IPS-18a (cell line): ENCODE measurements around the gene SDSL.

ENCODE experiments used
- H3K27ac ChIP-seq: one replicate; pipeline ENCODE4 v1.5.1; 2013; ENCODE audit warnings: low read length
- H3K27me3 ChIP-seq: one replicate; pipeline ENCODE4 v1.6.1; 2013; ENCODE audit warnings: mild to moderate bottlenecking, low read length; ENCODE audit not compliant: control insufficient read depth, insufficient read depth
- H3K36me3 ChIP-seq: one replicate; pipeline ENCODE4 v1.6.1; 2013; ENCODE audit warnings: low read depth, low read length; ENCODE audit not compliant: control insufficient read depth
- H3K4me1 ChIP-seq: one replicate; pipeline ENCODE4 v1.6.1; 2013; ENCODE audit warnings: low read depth, low read length; ENCODE audit not compliant: control insufficient read depth
- H3K4me3 ChIP-seq: one replicate; pipeline ENCODE4 v1.5.1; 2013; ENCODE audit warnings: low read length
- H3K9ac ChIP-seq: one replicate; pipeline ENCODE4 v1.6.1; 2013; ENCODE audit warnings: mild to moderate bottlenecking, low read length, moderate library complexity
- H3K9me3 ChIP-seq: one replicate; pipeline ENCODE4 v1.6.1; 2013; ENCODE audit warnings: low read depth, low read length; ENCODE audit not compliant: control insufficient read depth

SDSL gene

DNA sequence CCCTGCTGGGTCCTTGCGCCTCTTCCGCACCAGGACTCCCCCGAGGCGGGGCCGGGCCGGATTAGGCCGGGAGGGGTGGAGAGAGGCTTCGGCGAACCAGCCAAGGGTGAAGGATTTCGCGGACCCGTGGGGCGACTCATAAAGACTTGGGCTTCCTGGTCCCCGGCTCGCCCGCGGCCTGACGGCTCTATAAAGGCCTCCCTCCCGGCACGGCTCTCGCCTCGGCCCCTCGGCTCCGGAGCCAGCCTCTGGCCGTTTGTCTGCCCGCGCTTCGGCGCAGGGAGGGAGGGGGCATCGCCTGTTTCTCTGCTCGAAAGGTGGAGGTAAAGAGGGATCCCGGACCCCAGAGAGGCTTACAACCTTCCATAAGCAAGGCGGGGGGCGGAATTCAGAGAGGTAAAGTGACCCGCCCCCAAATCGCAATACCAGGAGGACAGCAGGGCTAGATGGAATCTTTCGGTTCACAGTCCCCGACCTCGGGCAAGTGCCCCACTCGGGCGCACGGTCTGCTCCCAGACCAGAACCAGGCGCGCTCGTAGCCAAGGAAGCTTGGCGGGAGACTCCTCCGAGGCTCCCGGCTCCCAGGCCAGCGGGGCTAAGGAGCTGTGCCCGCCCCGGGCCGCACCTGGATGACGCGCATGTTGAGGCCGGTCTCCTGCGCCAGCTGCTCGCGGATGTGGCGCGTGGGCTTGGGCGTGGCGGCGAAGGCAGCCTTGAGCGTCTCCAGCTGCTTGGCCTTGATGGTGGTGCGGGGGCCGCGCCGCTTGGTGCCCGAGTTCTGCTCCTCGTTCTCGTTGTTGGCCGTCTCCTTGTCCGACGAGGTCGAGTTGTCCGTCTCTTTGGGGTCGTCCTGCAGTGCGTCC is 45.6 kb downstream of the SDSL start:
- Histone ChIP-seq H3K27me3 (peaks cover 100% of the 10 kb centered on the region), H3K4me1 (peaks cover 49% of the 10 kb centered on the region), H3K36me3 (no peaks in the 10 kb centered on the region), H3K9ac (no peak overlapping the region), H3K27ac (no peak overlapping the region), H3K9me3 (no peaks in the 10 kb centered on the region), H3K4me3 (peak overlapping the region; percentile 51)

DNA sequence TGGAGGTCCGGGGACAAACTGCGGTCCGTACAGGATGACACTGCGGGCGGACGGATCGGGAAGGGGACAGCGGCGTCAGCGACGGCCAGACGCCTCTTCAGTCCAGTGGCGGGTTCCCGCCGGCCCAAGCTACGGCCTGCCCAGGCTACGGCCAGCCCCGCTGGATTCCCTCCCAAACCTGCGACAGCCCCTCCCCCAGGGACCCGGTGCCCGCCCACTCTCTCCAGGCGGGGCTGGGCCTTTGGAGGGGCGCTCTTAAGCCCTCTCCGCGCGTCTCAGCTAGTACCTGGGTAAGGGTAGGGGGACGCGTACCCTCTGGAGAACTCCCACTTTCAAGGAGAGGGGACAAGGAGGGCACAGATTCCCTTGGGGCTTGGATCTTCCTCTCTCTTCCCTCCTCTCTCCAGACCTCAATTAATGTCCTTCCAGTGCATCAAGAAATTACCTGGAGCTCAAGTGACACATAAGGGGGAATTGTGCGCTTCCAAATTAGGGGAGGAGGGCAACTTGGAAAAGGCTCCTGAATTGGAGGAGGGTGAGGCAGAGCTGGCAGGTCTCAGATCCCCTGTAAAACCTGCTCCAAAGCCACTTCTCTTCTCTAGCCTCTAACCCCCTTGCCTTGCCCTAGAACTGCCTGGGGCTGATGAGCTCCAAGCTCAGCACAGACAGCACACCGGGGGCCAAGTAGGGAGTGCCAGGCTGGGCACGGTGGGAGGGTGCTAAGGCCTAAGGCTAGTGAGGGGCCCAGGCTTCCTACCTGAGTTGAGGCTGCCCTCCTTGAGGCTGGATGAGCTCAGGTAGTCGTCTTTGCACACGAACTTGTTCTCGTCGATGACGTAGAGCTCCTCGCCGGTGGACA is 46.4 kb downstream of the SDSL start:
- H3K27me3 ChIP-seq = peaks cover 100% of the 10 kb centered on the region
- H3K27ac ChIP-seq = no peak overlapping the region
- H3K9me3 ChIP-seq = no peaks in the 10 kb centered on the region
- no peaks in the 10 kb centered on the region for H3K36me3 ChIP-seq
- H3K4me1 ChIP-seq = peaks cover 55% of the 10 kb centered on the region
- no peak overlapping the region for H3K9ac ChIP-seq
- peak overlapping the region; percentile 51 for H3K4me3 ChIP-seq

DNA sequence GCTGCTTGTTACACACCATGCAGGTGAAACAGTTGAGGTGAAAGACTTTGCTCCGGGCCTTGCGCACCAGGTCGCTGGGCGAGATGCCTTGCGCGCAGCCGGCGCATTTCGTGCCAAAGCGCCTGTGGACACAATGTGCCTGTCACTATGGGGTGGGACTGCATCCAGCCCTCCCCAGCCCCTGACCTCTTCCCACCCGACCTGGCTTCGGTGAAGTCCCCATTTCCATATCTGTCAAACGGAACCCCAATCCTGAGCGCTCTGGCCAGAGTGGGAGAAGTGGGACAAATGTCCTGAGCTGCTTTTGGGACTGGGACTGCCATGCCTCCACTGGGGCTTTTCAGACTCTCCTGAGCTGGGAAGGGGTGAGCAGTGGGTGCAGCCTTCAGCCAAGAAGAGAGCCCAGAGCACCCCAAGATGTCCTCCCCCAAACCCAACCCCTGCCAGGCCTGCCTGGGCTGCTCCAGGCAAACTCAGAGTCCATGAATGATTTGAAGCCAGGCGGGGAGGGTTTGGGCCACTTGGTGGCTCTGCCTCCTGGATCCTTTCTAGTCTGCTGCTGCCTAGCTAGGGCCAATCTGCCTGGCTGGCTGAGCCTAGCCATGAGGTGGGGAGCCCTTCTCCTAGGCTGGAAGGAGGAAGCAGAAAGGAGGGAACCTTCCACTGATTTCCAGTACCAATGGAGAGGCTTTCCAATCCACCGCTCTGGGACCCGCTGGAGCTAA is 47.2 kb downstream of the SDSL start:
- H3K36me3 ChIP-seq = no peaks in the 10 kb centered on the region
- H3K9ac ChIP-seq = no peak overlapping the region
- peak overlapping the region; percentile 65 for H3K4me3 ChIP-seq
- peaks cover 50% of the 10 kb centered on the region for H3K4me1 ChIP-seq
- no peak overlapping the region for H3K27ac ChIP-seq
- H3K27me3 ChIP-seq = peaks cover 100% of the 10 kb centered on the region
- H3K9me3 ChIP-seq = no peaks in the 10 kb centered on the region

DNA sequence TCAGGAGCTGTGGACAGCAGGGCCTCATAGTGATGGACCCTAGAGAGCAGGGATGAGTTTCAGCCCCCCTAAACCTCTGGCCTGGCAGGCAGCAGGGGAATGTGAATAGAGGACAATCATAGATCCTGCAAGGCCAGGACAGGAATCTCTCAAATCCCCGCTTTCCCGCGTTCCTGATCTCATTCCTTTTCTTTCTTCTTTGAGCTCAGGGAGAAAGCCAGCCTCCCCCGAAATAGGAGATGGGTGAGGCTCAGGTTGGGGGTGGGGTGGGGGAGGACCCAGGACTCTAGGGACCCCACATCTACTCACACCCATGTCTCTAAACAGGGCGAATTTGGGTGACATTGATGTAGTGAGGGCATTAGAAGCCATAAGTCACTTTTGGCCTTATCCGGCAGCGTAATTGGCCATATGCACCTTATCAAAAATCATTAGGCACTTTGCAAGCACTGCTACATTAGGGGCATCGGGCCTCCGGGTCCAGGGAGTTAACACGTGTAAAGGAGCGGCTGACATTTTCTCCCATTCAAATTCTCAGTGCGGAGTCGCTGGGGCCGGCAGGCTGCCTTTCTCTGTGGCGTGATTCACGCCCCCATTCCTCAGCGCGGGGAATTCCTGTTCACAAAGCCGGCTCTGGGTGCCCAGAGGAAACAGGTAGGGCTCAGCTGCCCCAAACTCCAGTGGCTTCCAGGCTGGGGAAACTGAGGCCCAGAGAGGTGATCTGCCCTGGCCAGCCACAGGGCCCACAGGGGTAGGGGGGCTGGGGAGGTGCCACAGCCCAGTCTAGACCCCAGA is 48.0 kb downstream of the SDSL start:
- no peaks in the 10 kb centered on the region for H3K9me3 ChIP-seq
- peak overlapping the region; percentile 65 for H3K4me3 ChIP-seq
- no peaks in the 10 kb centered on the region for H3K36me3 ChIP-seq
- peaks cover 100% of the 10 kb centered on the region for H3K27me3 ChIP-seq
- no peak overlapping the region for H3K9ac ChIP-seq
- peaks cover 47% of the 10 kb centered on the region for H3K4me1 ChIP-seq
- no peak overlapping the region for H3K27ac ChIP-seq

DNA sequence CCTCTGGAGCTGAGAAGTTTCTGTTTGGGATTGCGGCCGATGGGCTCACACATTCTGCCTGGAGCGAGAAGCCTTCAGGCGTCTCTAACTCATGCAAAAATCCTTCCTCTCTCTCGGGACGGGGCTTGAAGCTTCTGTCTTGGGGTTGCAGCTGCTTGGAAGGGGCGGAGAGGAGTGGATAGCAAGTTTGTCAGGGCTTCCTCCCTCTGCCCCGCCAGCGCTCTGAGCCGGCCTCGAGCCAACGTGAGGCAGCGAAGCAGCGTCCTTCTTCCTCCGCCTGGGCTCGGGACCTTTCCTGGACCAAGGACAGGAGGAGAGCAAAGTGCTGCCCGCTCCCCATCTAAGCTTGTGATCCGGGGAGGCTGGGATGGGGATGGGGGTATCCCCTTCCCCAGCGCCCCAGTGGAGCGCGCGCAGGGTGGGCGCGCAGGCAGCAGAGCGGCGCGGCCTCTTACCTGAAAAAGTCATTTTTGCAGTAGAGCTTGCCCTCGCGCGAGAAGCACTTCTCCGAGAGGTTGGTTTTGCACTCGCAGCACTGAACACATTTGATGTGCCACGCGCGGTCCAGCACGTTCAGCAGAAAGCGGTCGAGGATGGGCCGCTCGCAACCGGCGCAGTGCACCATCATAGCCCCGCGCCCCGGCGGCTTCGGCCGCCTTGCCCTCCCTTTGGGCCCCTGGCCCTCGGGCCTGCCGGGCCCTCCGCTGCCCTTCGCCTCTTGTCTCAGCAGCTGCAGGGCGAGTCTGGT is 48.9 kb downstream of the SDSL start:
- Histone ChIP-seq H3K4me1 (peaks cover 52% of the 10 kb centered on the region), H3K27me3 (peaks cover 100% of the 10 kb centered on the region), H3K4me3 (peak overlapping the region; percentile 65), H3K27ac (no peak overlapping the region), H3K9me3 (no peaks in the 10 kb centered on the region), H3K9ac (peak overlapping the region; percentile 39), H3K36me3 (no peaks in the 10 kb centered on the region)

DNA sequence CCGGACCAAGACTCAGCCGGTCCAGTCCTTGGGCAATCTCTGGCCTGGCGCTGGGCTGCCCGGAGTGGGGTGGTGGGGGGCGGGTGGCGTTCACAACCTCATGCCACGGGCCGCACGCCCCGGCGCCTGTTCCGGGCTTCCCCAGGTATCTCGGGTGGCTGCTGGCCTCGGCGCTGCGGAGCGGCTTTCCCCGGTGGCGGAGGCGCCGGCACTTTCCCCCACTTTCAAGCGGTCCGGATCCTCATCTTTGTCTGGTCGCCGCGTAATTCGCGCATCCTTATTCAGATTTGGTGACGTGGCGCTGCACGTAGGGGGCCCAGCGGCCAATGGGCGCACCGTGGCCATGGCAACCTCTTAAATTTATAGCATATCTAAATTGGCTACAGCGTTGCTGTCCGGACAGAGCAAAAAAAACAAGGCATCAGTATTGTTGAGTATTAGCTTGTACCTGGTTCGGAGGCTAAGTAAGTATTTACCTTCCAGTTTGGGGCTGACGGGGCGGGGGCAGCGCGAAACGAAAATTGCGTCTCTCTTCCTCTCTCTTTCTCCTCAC is 49.5 kb downstream of the SDSL start, which contains the start of gene LHX5:
Gene LHX5 (minus strand): TSS at position 253 of the 553 bp plus-strand sequence. CDS start 373 bp downstream, outside the sequence.
- H3K27ac ChIP-seq = no peak within 1 kb of the TSS
- H3K4me3 ChIP-seq = peak within 1 kb of the TSS; percentile 65
- H3K9ac ChIP-seq = peak within 1 kb of the TSS; percentile 39
- H3K4me1 ChIP-seq = peaks cover 51% of the 10 kb centered on the region
- peaks cover 100% of the 10 kb centered on the region for H3K27me3 ChIP-seq
- no peaks in the 10 kb centered on the region for H3K36me3 ChIP-seq
- no peaks in the 10 kb centered on the region for H3K9me3 ChIP-seq

DNA sequence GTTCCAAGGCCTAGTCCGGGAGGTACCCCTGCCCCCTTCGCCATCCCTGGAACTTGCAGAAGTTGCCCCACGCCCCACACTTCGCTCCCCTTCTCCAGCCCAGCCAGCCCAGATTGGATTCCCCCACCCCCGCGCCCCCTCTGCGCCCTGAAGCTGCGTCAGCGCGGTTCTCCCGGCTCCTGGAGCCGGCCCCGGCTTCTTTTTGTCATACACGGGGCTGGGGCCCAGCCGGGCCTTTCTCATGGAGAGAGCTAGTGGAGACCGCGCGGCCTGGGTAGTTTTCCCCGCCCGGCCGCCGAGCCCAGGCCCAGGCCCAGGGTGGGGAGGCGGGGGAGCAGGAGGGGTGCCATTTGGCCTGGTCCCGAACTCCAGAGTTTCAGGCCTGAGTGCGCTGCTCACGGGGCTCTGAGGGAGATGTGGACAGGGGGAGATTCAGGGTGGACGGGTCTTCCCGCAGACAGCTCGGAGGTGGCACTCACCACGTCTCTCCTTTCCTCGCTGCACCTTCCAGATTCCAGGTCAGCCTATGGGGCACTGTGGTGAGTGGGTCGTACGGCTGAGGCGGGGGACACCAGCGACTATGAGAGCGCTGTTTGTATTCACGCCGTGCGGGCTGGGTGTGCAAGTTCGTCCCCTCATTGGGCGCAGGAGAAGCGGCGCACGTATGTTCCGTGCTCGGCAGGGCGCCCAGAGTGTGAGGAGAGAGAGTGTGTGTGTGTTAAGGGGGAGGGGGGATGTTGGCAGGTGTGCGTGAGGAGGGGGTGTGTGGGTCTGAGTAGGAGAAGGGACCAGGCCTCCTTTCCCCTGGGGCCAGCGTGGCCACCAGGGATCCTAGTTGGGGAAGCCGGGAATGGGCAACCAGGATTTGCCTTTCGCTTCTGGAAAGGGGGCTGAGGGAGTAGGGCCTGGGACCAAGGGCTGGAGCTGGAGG is 50.3 kb downstream of the SDSL start:
- Histone ChIP-seq H3K27me3 (peaks cover 98% of the 10 kb centered on the region), H3K9me3 (no peaks in the 10 kb centered on the region), H3K4me1 (peaks cover 43% of the 10 kb centered on the region), H3K36me3 (no peaks in the 10 kb centered on the region), H3K9ac (peak overlapping the region; percentile 39), H3K4me3 (peak overlapping the region; percentile 65), H3K27ac (no peak overlapping the region)

DNA sequence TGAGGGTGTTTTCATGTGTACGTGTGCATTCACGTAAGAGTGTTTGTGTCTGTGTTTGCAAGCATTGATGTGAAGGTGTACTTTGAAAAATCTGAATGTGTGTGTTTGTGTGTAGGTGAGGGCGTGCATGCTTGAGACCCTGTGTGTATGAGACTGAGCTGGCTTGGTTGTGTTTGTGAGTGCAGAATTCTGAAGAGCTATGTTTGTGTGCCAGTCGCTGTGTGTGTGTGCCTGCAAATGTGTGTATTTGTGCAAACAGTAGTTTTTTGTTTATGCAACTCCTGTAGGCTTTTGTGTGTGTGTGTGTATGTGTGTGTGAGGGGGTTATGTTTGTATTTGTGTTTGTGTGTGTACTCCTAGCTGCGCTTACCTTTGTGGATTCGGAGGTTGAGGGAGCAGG is 51.2 kb downstream of the SDSL start:
- H3K4me3 ChIP-seq = peak overlapping the region; percentile 65
- H3K27me3 ChIP-seq = peaks cover 98% of the 10 kb centered on the region
- no peak overlapping the region for H3K9ac ChIP-seq

DNA sequence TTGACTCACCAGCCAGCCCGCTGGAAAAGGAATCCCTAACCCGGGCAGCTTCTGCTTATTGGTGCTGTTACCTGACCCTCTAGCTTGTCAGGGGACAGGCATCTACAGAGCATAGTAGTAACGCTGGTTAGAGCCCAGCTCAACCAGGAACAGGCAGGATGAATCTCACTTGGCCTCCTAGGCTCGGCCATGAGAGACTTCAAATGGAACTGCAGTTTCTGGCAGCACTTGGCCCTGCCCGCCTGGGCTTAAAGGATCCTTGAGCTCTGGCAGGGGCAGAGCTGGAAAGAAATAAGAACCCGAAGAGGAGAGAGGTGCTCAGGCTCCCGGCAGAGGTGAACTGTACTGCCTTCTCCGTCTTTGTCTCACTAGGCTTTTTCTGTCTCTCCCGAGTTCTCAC is 51.8 kb downstream of the SDSL start:
- Histone ChIP-seq H3K4me3 (peak overlapping the region; percentile 65), H3K36me3 (no peaks in the 10 kb centered on the region), H3K27me3 (peaks cover 98% of the 10 kb centered on the region), H3K9me3 (no peaks in the 10 kb centered on the region), H3K4me1 (peaks cover 46% of the 10 kb centered on the region), H3K9ac (no peak overlapping the region), H3K27ac (no peak overlapping the region)

More for the DNA sequence above, 51.2 kb downstream of the SDSL start:
- peaks cover 49% of the 10 kb centered on the region for H3K4me1 ChIP-seq
- H3K27ac ChIP-seq = no peak overlapping the region
- H3K9me3 ChIP-seq = no peaks in the 10 kb centered on the region
- no peaks in the 10 kb centered on the region for H3K36me3 ChIP-seq
